ENCODE measurements around the gene COL6A5. TPM values are rescaled to one million over a fixed set of nuclear protein-coding genes. Genes with fewer than 3 reads are reported as not detected.
"Not testable (repeated sequence)": the region's sequence is repeated elsewhere in the genome, so short reads cannot be mapped to it uniquely, and the experiment has no call there.

Gene COL6A5
- total RNA-seq, 1 experiment from 2014 or later: not detected

DNA sequence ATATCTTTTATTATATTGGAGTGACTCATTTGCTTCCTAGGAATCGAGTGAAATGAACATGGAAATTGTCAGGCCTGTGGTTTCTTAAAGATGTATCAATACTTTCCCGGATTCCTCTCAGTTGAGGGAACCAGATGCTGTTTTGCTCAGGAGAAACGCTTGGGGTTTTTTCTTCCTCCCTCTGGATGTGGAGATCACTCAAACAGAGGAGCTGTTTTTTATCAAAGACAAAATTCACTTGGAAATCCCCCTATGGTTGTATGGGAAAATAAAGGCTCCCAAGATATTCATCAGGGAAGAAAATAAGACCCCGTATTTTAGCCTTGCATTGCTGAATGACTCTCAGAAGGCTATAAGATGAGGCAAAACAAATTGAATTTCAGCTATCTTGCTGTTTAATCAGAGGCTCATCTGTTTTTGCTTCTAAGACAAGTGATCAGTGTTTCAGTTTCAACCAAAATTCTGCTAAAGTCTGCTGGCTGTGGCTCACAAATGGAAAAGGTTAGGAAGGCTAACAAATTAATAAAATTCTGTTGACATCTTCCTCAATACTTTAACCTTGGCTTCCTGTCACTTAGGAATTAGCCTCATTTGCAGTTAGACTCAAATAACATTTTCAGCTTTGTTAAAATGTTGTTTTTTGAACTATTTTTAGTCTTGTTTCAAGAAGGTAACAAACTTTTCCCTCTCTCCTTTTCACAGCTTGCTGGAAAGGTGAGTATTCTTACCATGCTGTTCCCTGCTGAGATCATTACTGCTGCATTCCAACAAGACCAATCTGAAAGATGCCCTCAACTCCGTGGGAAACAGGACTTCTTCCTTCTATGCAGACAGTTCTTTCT, 83.6 kb downstream of the COL6A5 start:
- H3K4me2 ChIP-seq: no peak overlapping the region
- BruUV-seq (replicated peaks): no TSS peak
- H3K4me3 ChIP-seq: no peak overlapping the region
- no peaks in the 10 kb centered on the region for H3F3A ChIP-seq (ENCODE audit: insufficient read depth, low read depth)
- H3K27ac ChIP-seq: no peak overlapping the region
- intact Hi-C loops (cut with micrococcal nuclease; ENCODE audit: unreplicated experiment): no loop called here
- CTCF ChIA-PET: no interaction called here
- H3K36me3 ChIP-seq (ENCODE audit: low read depth): no peaks in the 10 kb centered on the region
- peaks cover 77% of the 10 kb centered on the region for H3K27me3 ChIP-seq (ENCODE audit: insufficient read depth, low read depth)
- POLR2A ChIA-PET (ENCODE audit: unreplicated experiment): no interaction called here
- H3K4me1 ChIP-seq (replicated peaks; ENCODE audit: insufficient read depth): no peaks in the 10 kb centered on the region
- TF ChIP-seq, protein P1, sequence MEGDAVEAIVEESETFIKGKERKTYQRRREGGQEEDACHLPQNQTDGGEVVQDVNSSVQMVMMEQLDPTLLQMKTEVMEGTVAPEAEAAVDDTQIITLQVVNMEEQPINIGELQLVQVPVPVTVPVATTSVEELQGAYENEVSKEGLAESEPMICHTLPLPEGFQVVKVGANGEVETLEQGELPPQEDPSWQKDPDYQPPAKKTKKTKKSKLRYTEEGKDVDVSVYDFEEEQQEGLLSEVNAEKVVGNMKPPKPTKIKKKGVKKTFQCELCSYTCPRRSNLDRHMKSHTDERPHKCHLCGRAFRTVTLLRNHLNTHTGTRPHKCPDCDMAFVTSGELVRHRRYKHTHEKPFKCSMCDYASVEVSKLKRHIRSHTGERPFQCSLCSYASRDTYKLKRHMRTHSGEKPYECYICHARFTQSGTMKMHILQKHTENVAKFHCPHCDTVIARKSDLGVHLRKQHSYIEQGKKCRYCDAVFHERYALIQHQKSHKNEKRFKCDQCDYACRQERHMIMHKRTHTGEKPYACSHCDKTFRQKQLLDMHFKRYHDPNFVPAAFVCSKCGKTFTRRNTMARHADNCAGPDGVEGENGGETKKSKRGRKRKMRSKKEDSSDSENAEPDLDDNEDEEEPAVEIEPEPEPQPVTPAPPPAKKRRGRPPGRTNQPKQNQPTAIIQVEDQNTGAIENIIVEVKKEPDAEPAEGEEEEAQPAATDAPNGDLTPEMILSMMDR (conservative IDR thresholded peaks at IDR 0.05): no peak
- no peak for TF ChIP-seq EZH2 (IDR thresholded peaks at IDR 0.05; ENCODE audit: low read depth)
- H2AFZ ChIP-seq: no peak overlapping the region
- no peaks in the 10 kb centered on the region for H4K20me1 ChIP-seq (ENCODE audit: insufficient read depth)
- no peak for DNase-seq
- 0 out of 2 replicates have a peak, but pooled peaks cover 3% of the 10 kb centered on the region for H3K9me2 ChIP-seq (ENCODE audit: insufficient read depth)
- H3K9me3 ChIP-seq (ENCODE audit: insufficient read depth, low read depth): no peaks in the 10 kb centered on the region
- no peaks in the 10 kb centered on the region for H3K79me2 ChIP-seq (ENCODE audit: low read depth)

DNA sequence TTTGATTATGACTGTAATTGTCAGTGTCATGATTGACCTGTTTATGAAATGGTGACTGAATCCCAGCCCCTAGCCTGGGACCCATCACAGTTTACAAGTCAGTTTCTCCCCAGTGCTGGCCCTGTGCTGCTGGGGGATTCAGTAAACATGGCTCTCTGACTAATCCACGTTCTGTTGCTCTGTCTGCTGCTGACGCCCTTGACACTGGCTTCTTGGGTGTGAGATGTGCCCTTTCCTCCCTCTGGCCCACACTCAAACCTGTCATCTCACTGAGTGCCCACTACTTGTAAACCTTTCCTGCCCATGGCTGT, 84.2 kb downstream of the COL6A5 start:
- no TSS peak for BruUV-seq (replicated peaks)
- intact Hi-C loops (cut with micrococcal nuclease; ENCODE audit: unreplicated experiment): no loop called here
- no peak overlapping the region for H3K4me2 ChIP-seq
- peaks cover 71% of the 10 kb centered on the region for H3K27me3 ChIP-seq (ENCODE audit: insufficient read depth, low read depth)
- H3K4me1 ChIP-seq (replicated peaks; ENCODE audit: insufficient read depth): no peaks in the 10 kb centered on the region
- no peaks in the 10 kb centered on the region for H3K79me2 ChIP-seq (ENCODE audit: low read depth)
- H2AFZ ChIP-seq: no peak overlapping the region
- ChIA-PET POLR2A (ENCODE audit: unreplicated experiment) (no interaction called here), CTCF (no interaction called here)
- no peaks in the 10 kb centered on the region for H3K9me3 ChIP-seq (ENCODE audit: insufficient read depth, low read depth)
- no peak for TF ChIP-seq EZH2 (IDR thresholded peaks at IDR 0.05; ENCODE audit: low read depth)
- TF ChIP-seq, protein P1 (conservative IDR thresholded peaks at IDR 0.05): no peak
- no peaks in the 10 kb centered on the region for H3F3A ChIP-seq (ENCODE audit: insufficient read depth, low read depth)
- H3K4me3 ChIP-seq: no peak overlapping the region
- H3K9me2 ChIP-seq (ENCODE audit: insufficient read depth): 0 out of 2 replicates have a peak, but pooled peaks cover 3% of the 10 kb centered on the region
- DNase-seq: no peak
- H3K27ac ChIP-seq: no peak overlapping the region
- H3K36me3 ChIP-seq (ENCODE audit: low read depth): no peaks in the 10 kb centered on the region
- no peaks in the 10 kb centered on the region for H4K20me1 ChIP-seq (ENCODE audit: insufficient read depth)

DNA sequence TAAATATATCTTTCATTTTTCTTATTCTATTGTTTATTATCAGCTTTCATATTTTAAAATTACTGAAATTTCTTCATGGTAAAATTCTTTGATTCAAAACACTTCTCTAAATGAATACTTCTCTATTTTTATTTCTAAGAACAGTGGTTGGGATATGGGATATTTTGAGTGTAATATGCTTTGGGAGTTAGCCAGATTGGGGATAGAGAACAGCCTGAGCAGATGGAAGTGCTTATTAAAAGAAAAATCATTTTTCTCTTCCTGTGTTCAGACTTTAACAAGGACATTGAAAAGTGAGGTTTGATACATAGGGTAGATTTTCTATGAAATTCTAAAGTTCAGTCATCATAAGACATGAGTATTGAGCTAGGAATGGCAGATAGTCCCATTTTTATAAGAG, 84.8 kb downstream of the COL6A5 start:
- TF ChIP-seq EZH2 (IDR thresholded peaks at IDR 0.05; ENCODE audit: low read depth): no peak
- TF ChIP-seq, protein P1 (conservative IDR thresholded peaks at IDR 0.05): no peak
- Histone ChIP-seq H3K9me3 (ENCODE audit: insufficient read depth, low read depth) (no peaks in the 10 kb centered on the region), H3K4me3 (no peak overlapping the region), H3K4me1 (replicated peaks; ENCODE audit: insufficient read depth) (no peaks in the 10 kb centered on the region), H3K9me2 (ENCODE audit: insufficient read depth) (0 out of 2 replicates have a peak, but pooled peaks cover 3% of the 10 kb centered on the region), H3K27ac (no peak overlapping the region), H3K4me2 (no peak overlapping the region), H2AFZ (no peak overlapping the region), H3K36me3 (ENCODE audit: low read depth) (no peaks in the 10 kb centered on the region), H3K27me3 (ENCODE audit: insufficient read depth, low read depth) (peaks cover 65% of the 10 kb centered on the region), H3F3A (ENCODE audit: insufficient read depth, low read depth) (no peaks in the 10 kb centered on the region), H3K79me2 (ENCODE audit: low read depth) (no peaks in the 10 kb centered on the region), H4K20me1 (ENCODE audit: insufficient read depth) (no peaks in the 10 kb centered on the region)
- ChIA-PET CTCF (no interaction called here), POLR2A (ENCODE audit: unreplicated experiment) (no interaction called here)
- BruUV-seq (replicated peaks): no TSS peak
- intact Hi-C loops (cut with micrococcal nuclease; ENCODE audit: unreplicated experiment): no loop called here
- no peak for DNase-seq

DNA sequence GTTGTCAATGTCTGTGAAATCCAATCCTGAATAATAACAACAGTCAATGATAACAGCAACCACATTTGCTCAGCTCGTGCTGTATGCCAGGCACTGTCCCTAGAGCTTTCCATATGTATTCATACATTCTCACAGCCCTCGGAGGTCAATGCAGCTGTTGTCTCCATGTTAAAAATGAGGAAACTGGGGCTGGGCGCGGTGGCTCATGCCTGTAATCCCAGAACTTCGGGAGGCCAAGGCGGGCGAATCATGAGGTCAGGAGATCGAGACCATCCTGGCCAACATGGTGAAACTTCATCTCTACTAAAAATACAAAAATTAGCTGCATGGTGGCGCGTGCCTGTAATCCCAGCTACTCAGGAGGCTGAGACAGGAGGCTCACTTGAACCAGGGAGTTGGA, 86.6 kb downstream of the COL6A5 start:
- H3K4me2 ChIP-seq; intact Hi-C loops (cut with micrococcal nuclease; ENCODE audit: unreplicated experiment); H3K9me2 ChIP-seq (ENCODE audit: insufficient read depth); H3K9me3 ChIP-seq (ENCODE audit: insufficient read depth, low read depth); H2AFZ ChIP-seq; H3K27ac ChIP-seq; H3F3A ChIP-seq (ENCODE audit: insufficient read depth, low read depth); H3K4me1 ChIP-seq (replicated peaks; ENCODE audit: insufficient read depth); DNase-seq; H3K79me2 ChIP-seq (ENCODE audit: low read depth); BruUV-seq (replicated peaks); POLR2A ChIA-PET (ENCODE audit: unreplicated experiment); H4K20me1 ChIP-seq (ENCODE audit: insufficient read depth); H3K4me3 ChIP-seq; H3K36me3 ChIP-seq (ENCODE audit: low read depth); CTCF ChIA-PET: not testable (repeated sequence)
- peaks cover 50% of the 10 kb centered on the region for H3K27me3 ChIP-seq (ENCODE audit: insufficient read depth, low read depth)

All from PC-9 (cell line).